Hindlimb muscle (tissue), 1 donor: Measurements from ENCODE around the gene PPP2CA. TPM values are rescaled to one million over a fixed set of nuclear protein-coding genes. Genes with fewer than 3 reads are reported as not detected.
"Not testable (repeated sequence)": the region's sequence is repeated elsewhere in the genome, so short reads cannot be mapped to it uniquely, and the experiment has no call there.

Experiments used
- DNase-seq: peaks from one replicate; pipeline ENCODE4 v3.0.0-alpha.2; 2013
- polyA plus RNA-seq: library from polyadenylated mRNA; unstranded; fragments of 120-200 nt; gene quantifications from one replicate; pipeline ENCODE4 v1.2.1, GENCODE V29; 2013; ENCODE audit not compliant: insufficient read length

PPP2CA gene
- polyA plus RNA-seq, 1 donor, result 111 TPM

- DNase-seq, result peak; percentile 63
Observed at GRCh38 chr5:134245101-134245604, 19.3 kb upstream of the PPP2CA start.

GRCh38 chr5:134242146-134242545 lies 16.3 kb upstream of the PPP2CA start:
- no peak for DNase-seq

GRCh38 chr5:134240421-134240962 lies 14.6 kb upstream of the PPP2CA start:
- peak; percentile 86 for DNase-seq

- DNase-seq, result no peak
Observed at GRCh38 chr5:134236820-134237219, 10.9 kb upstream of the PPP2CA start.

- DNase-seq, result no peak
Observed at GRCh38 chr5:134236318-134236717, 10.4 kb upstream of the PPP2CA start.

- no peak for DNase-seq
Observed at GRCh38 chr5:134228624-134229023, 2.8 kb upstream of the PPP2CA start.

GRCh38 chr5:134227776-134228175 lies 1.9 kb upstream of the PPP2CA start:
- DNase-seq, result no peak

GRCh38 chr5:134227259-134227658 lies 1.4 kb upstream of the PPP2CA start:
- DNase-seq, result no peak

GRCh38 chr5:134226441-134227192 lies 744 bp upstream of the PPP2CA start:
- DNase-seq, result no peak

GRCh38 chr5:134224888-134225779 lies 739 bp downstream of the PPP2CA start:
- DNase-seq, result peak; percentile 78

- no peak for DNase-seq
Observed at GRCh38 chr5:134223406-134224248, 2.2 kb downstream of the PPP2CA start.

GRCh38 chr5:134221690-134222089 lies 4.2 kb downstream of the PPP2CA start:
- DNase-seq, result not testable (repeated sequence)

- DNase-seq, result no peak
Observed at GRCh38 chr5:134215757-134216156, 10.1 kb downstream of the PPP2CA start.

- not testable (repeated sequence) for DNase-seq
Observed at GRCh38 chr5:134211263-134212031, 14.4 kb downstream of the PPP2CA start.

GRCh38 chr5:134209477-134210245 lies 16.2 kb downstream of the PPP2CA start:
- no peak for DNase-seq

- no peak for DNase-seq
Observed at GRCh38 chr5:134207696-134208095, 18.2 kb downstream of the PPP2CA start.

- no peak for DNase-seq
Observed at GRCh38 chr5:134206627-134207160, 19.2 kb downstream of the PPP2CA start.

- DNase-seq, result no peak
Observed at GRCh38 chr5:134204575-134204974, 21.3 kb downstream of the PPP2CA start.

GRCh38 chr5:134203630-134204029 lies 22.2 kb downstream of the PPP2CA start:
- DNase-seq, result no peak

- DNase-seq, result no peak
Observed at GRCh38 chr5:134195666-134196065, 30.2 kb downstream of the PPP2CA start.
